ENCODE results near the gene TRIM16. TPM values are rescaled to one million over a fixed set of nuclear protein-coding genes. Genes with fewer than 3 reads are reported as not detected.
"Not testable (repeated sequence)": the region's sequence is repeated elsewhere in the genome, so short reads cannot be mapped to it uniquely, and the experiment has no call there.

Gene TRIM16
- total and polyA plus RNA-seq, 7 experiments from 2014 or later = 2.0 to 23.9 (median 7.4) TPM

DNA sequence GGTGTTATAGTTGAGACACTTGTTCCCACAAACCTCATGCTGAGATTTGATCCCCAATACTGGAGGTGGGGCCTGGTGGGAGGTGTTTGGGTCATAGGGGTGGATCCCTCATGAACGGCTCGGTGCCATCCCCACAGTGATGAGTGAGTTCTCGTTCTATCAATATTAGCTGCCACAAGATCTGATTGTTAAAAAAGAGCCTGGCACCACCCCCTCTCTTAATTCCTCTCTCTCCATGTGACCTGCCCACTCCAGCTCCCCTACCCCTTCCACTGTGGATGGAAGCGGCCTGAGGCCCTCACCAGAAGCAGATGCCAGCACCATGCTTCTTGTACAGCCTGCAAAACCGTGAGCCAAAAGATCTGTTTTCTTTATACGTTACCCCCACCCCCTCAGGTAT is 31.2 kb downstream of the TRIM16 start:
- no peaks in the 10 kb centered on the region for H3K9me3 ChIP-seq (ENCODE audit: control insufficient read depth in 2 of 3, low read length in 3 of 3)
- Mint-ChIP-seq H3K27ac (peak overlapping the region in 1 of 9 donors; percentile 72), H3K9me3 (peaks cover 0 to 2% (median 0%) of the 10 kb centered on the region in 11 donors), H3K27me3 (no peaks in the 10 kb centered on the region), H3K4me3 (peak overlapping the region in 1 of 10 donors; percentile 24), H3K4me1 (peaks cover 5 to 39% (median 11%) of the 10 kb centered on the region in 7 donors), H3K36me3 (peaks cover 0 to 16% (median 11%) of the 10 kb centered on the region in 5 donors)
- H3K36me3 ChIP-seq (ENCODE audit: control insufficient read depth in 2 of 3, insufficient read depth in 3 of 3, low read length in 3 of 3) = no peaks in the 10 kb centered on the region
- H3K4me1 ChIP-seq (ENCODE audit: control insufficient read depth in 2 of 2, insufficient read depth in 2 of 2, low read length in 2 of 2) = no peaks in the 10 kb centered on the region
- no peak for DNase-seq
- ATAC-seq = no peak
- H3K27me3 ChIP-seq (ENCODE audit: control insufficient read depth in 2 of 2, insufficient read depth in 2 of 2, low read length in 2 of 2) = no peaks in the 10 kb centered on the region
- H3K4me3 ChIP-seq (ENCODE audit: low read length) = no peak overlapping the region
- POLR2A ChIA-PET = no interaction called here
- CTCF ChIA-PET = no interaction called here
- H3K27ac ChIP-seq (ENCODE audit: low read depth, low read length) = no peak overlapping the region
- intact Hi-C loops (cut with micrococcal nuclease) = no loop called here

DNA sequence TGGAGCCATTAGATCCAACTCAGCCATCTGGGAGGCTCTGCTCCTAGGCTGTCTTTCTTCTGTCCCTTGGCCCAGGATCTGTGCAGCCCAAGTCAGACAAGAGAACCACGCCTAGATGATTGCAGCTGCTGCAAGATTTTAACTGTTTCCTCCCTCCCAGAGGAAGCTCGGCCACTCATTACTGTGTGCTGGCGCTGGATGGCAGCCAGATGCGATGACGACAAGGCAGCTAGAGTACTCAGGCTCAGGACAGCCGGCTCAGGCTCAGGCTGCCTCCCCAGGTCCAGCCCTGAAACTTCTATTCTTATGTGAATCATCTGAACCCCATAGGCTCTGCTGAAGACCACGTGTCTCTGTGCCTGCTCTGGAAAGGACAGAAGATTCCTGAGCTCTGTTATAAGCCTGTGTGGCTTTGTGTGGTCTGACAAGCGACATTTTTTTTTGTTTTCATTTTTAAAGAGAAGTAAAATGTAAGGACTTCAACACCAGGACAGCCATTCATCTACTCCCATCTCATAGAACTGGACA is 32.5 kb downstream of the TRIM16 start:
- Mint-ChIP-seq H3K9me3 (peaks cover 0 to 1% (median 0%) of the 10 kb centered on the region in 11 donors), H3K27ac (peak overlapping the region in 4 of 9 donors; percentile 24 to 78 (median 46)), H3K4me1 (peaks cover 5 to 42% (median 11%) of the 10 kb centered on the region in 7 donors), H3K4me3 (peak overlapping the region; percentile 11 to 78 (median 58)), H3K36me3 (peaks cover 0 to 9% (median 4%) of the 10 kb centered on the region in 5 donors), H3K27me3 (no peaks in the 10 kb centered on the region)
- H3K4me1 ChIP-seq (ENCODE audit: control insufficient read depth in 2 of 2, insufficient read depth in 2 of 2, low read length in 2 of 2) = no peaks in the 10 kb centered on the region
- peak; percentile 92 for ATAC-seq
- DNase-seq = peak in 6 of 9 donors; percentile 2 to 26 (median 4)
- H3K4me3 ChIP-seq (ENCODE audit: low read length) = no peak overlapping the region
- H3K9me3 ChIP-seq (ENCODE audit: control insufficient read depth in 2 of 3, low read length in 3 of 3) = no peaks in the 10 kb centered on the region
- intact Hi-C loops (cut with micrococcal nuclease) = no loop called here
- no peaks in the 10 kb centered on the region for H3K27me3 ChIP-seq (ENCODE audit: control insufficient read depth in 2 of 2, insufficient read depth in 2 of 2, low read length in 2 of 2)
- H3K27ac ChIP-seq (ENCODE audit: low read depth, low read length) = no peak overlapping the region
- no peaks in the 10 kb centered on the region for H3K36me3 ChIP-seq (ENCODE audit: control insufficient read depth in 2 of 3, insufficient read depth in 3 of 3, low read length in 3 of 3)
- ChIA-PET CTCF (no interaction called here), POLR2A (interaction anchor here (1.0 kb wide), 1 partner anchor 380 kb away, joined by 5 read pairs; no protein-coding TSS in a partner anchor)

DNA sequence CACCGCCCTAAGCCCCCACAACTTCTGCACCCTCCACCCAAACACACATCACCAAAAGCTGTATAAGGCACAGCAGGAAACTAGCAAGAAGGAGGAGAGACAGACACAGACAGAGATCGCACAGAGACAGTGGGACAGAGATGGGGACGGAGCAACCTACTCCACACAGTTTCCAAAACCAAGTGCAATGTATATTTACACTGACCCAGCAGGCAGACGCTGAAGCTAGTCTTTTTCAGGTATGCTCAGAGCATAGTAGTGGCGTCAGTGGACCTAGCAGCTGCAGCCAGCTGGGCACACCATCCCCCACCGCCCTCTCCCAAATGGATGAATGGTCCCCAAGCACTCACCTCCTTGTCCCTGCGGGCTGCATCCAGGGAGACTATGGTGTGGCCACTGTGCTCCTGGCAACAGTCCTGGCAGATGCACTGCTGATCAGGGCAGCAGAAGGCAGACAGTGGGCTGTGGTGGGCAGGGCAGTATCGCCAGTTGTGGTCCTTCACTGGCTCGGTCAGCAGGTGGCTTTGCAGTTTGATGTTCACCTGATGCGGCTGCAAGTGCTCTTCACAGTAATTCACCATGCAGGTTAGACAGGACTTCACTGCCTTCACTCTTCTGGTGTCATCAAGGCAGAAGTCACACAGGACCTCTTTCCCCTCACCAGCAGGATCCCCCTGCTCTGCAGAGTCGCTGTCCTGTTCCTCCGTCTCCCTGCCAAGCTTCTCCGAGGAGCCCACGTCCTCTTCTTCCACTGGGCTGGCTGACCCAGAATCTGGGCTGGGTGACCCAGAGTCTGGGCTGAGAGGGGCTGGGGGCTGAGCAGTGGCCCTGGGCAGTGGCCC is 33.1 kb downstream of the TRIM16 start:
- Mint-ChIP-seq H3K4me1 (peaks cover 5 to 45% (median 11%) of the 10 kb centered on the region in 7 donors), H3K9me3 (no peaks in the 10 kb centered on the region), H3K27ac (peak overlapping the region in 1 of 9 donors; percentile 78), H3K4me3 (peak overlapping the region in 3 of 10 donors; percentile 57 to 78 (median 59)), H3K27me3 (no peaks in the 10 kb centered on the region), H3K36me3 (peaks cover 0 to 5% (median 0%) of the 10 kb centered on the region in 5 donors)
- ChIA-PET CTCF (no interaction called here), POLR2A (interaction anchor here (1.0 kb wide), 1 partner anchor 381 kb away, joined by 5 read pairs; no protein-coding TSS in a partner anchor)
- Histone ChIP-seq H3K27ac (ENCODE audit: low read depth, low read length) (no peak overlapping the region), H3K36me3 (ENCODE audit: control insufficient read depth in 2 of 3, insufficient read depth in 3 of 3, low read length in 3 of 3) (no peaks in the 10 kb centered on the region), H3K27me3 (ENCODE audit: control insufficient read depth in 2 of 2, insufficient read depth in 2 of 2, low read length in 2 of 2) (no peaks in the 10 kb centered on the region), H3K4me3 (ENCODE audit: low read length) (no peak overlapping the region), H3K9me3 (ENCODE audit: control insufficient read depth in 2 of 3, low read length in 3 of 3) (no peaks in the 10 kb centered on the region), H3K4me1 (ENCODE audit: control insufficient read depth in 2 of 2, insufficient read depth in 2 of 2, low read length in 2 of 2) (no peaks in the 10 kb centered on the region)
- intact Hi-C loops (cut with micrococcal nuclease) = no loop called here
- ATAC-seq = peak; percentile 2
- DNase-seq = no peak

DNA sequence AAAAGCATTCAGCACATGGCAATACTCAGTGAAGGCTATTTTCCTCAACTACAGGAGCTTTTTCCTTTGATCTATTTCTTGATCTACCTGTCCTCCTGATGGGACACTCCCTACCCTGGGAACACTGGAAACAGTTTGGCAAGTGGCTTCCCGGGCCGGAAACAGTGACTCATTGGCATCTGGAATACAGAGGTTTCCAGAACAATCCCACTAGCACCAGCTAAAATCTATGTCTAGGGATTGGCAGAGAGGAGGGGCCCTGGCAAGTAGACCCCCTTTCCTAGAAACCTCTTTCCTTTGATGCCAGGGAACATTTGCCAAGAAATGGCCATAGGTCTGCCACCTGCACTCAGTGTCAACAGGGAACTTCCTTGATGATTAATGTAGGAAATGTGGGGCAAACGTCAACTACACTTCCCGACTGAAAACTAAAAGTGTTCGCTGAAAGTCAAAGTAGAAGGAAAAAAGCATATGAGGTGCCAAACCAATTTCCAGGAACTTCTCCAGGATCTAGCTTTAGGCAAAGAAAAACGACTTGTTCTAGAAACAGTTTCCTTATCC is 34.2 kb downstream of the TRIM16 start:
- H3K9me3 Mint-ChIP-seq = no peaks in the 10 kb centered on the region
- ATAC-seq (no peak), DNase-seq (no peak)
- ChIA-PET POLR2A (no interaction called here), CTCF (no interaction called here)
- Histone ChIP-seq H3K36me3 (ENCODE audit: control insufficient read depth in 2 of 3, insufficient read depth in 3 of 3, low read length in 3 of 3) (no peaks in the 10 kb centered on the region), H3K4me3 (ENCODE audit: low read length) (no peak overlapping the region), H3K27ac (ENCODE audit: low read depth, low read length) (no peak overlapping the region), H3K4me1 (ENCODE audit: control insufficient read depth in 2 of 2, insufficient read depth in 2 of 2, low read length in 2 of 2) (no peaks in the 10 kb centered on the region), H3K9me3 (ENCODE audit: control insufficient read depth in 2 of 3, low read length in 3 of 3) (no peaks in the 10 kb centered on the region), H3K27me3 (ENCODE audit: control insufficient read depth in 2 of 2, insufficient read depth in 2 of 2, low read length in 2 of 2) (no peaks in the 10 kb centered on the region)
- peak overlapping the region in 1 of 9 donors; percentile 36 for H3K27ac Mint-ChIP-seq
- H3K36me3 Mint-ChIP-seq = peaks cover 0 to 5% (median 0%) of the 10 kb centered on the region in 5 donors
- intact Hi-C loops (cut with micrococcal nuclease) = no loop called here
- peaks cover 5 to 53% (median 11%) of the 10 kb centered on the region in 7 donors for H3K4me1 Mint-ChIP-seq
- H3K4me3 Mint-ChIP-seq = peak overlapping the region in 1 of 10 donors; percentile 78
- no peaks in the 10 kb centered on the region for H3K27me3 Mint-ChIP-seq

DNA sequence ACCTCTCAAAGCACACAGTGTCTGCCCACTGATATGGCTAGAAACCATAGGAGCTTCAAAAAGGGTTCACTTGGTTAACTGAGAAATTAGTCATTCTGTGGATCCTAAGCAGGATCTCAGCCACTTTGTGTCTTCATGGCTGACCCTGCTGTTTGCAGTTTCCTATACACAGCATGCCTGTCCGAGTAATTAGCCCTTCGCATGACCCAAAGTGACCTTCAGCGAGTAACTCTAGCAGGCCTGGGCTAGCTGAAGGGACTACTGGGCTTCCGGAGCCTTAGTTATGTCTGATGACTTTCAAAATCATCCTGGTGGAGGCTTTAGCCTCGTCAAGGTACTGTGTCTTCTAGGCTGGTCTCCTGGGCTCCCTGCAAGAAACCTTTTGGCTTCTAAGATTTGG is 35.7 kb downstream of the TRIM16 start:
- Histone ChIP-seq H3K9me3 (ENCODE audit: control insufficient read depth in 2 of 3, low read length in 3 of 3) (no peaks in the 10 kb centered on the region), H3K27ac (ENCODE audit: low read depth, low read length) (no peak overlapping the region), H3K36me3 (ENCODE audit: control insufficient read depth in 2 of 3, insufficient read depth in 3 of 3, low read length in 3 of 3) (no peaks in the 10 kb centered on the region), H3K4me3 (ENCODE audit: low read length) (no peak overlapping the region), H3K27me3 (ENCODE audit: control insufficient read depth in 2 of 2, insufficient read depth in 2 of 2, low read length in 2 of 2) (no peaks in the 10 kb centered on the region), H3K4me1 (ENCODE audit: control insufficient read depth in 2 of 2, insufficient read depth in 2 of 2, low read length in 2 of 2) (no peaks in the 10 kb centered on the region)
- ChIA-PET POLR2A (no interaction called here), CTCF (no interaction called here)
- Mint-ChIP-seq H3K27me3 (no peaks in the 10 kb centered on the region), H3K4me1 (peaks cover 5 to 53% (median 11%) of the 10 kb centered on the region in 7 donors), H3K4me3 (peak overlapping the region in 1 of 10 donors; percentile 78), H3K9me3 (no peaks in the 10 kb centered on the region), H3K27ac (peak overlapping the region in 1 of 9 donors; percentile 76), H3K36me3 (peaks cover 0 to 5% (median 0%) of the 10 kb centered on the region in 5 donors)
- ATAC-seq (no peak), DNase-seq (no peak)
- intact Hi-C loops (cut with micrococcal nuclease) = no loop called here

DNA sequence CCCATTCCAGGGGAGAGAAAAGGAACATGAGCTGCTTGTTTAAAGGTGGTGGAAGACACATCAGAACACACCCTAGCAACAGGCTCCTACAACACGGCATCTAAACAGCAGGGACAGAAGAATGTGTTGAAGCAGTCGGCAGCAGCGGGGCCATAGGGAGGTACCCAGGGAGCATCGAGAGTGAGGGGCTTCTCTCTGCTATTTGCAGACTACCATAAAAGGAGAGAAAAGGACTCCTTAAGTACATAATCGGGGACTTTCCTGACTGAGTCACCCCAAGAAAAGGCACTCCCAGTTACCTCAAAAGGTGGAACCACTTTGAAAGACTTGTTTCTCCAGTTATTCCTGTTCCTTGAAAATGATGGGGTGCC is 38.2 kb downstream of the TRIM16 start:
- H3K4me1 ChIP-seq (ENCODE audit: control insufficient read depth in 2 of 2, insufficient read depth in 2 of 2, low read length in 2 of 2); DNase-seq; H3K36me3 Mint-ChIP-seq; H3K27me3 ChIP-seq (ENCODE audit: control insufficient read depth in 2 of 2, insufficient read depth in 2 of 2, low read length in 2 of 2); H3K27me3 Mint-ChIP-seq; H3K9me3 Mint-ChIP-seq; H3K9me3 ChIP-seq (ENCODE audit: control insufficient read depth in 2 of 3, low read length in 3 of 3); POLR2A ChIA-PET; CTCF ChIA-PET; ATAC-seq; H3K27ac ChIP-seq (ENCODE audit: low read depth, low read length); intact Hi-C loops (cut with micrococcal nuclease); H3K4me3 ChIP-seq (ENCODE audit: low read length); H3K36me3 ChIP-seq (ENCODE audit: control insufficient read depth in 2 of 3, insufficient read depth in 3 of 3, low read length in 3 of 3): not testable (repeated sequence)
- Mint-ChIP-seq H3K27ac (peak overlapping the region in 1 of 9 donors; percentile 85), H3K4me1 (peaks cover 0 to 40% (median 4%) of the 10 kb centered on the region in 7 donors), H3K4me3 (peak overlapping the region in 1 of 10 donors; percentile 36)

All from naive thymus-derived CD4-positive, alpha-beta T cell (primary cell).